A549 (cell line): ENCODE data around the gene ROR1. TPM values are rescaled to one million over a fixed set of nuclear protein-coding genes. Genes with fewer than 3 reads are reported as not detected.

Experiments
- BHLHE40 ChIP-seq: IDR thresholded peaks from 2 replicates; pipeline ENCODE4 v1.6.1; 2012; ENCODE audit warnings: low read depth, low read length, inconsistent platforms
- CBX8 ChIP-seq: fragments of 200-600 bp; sonication (generic); IDR thresholded peaks from 2 replicates; pipeline ENCODE4 v1.6.1; 2016
- CEBPB ChIP-seq, 2 experiments: fragments of >200 bp in 1 of 2; sonication (Bioruptor Twin) in 1 of 2; formaldehyde crosslinking in 1 of 2; IDR thresholded peaks; 2 replicates each; pipeline ENCODE4 v1.6.1; 2012 to 2016
- EHMT2 ChIP-seq: fragments of 200-600 bp; sonication (generic); IDR thresholded peaks from 2 replicates; pipeline ENCODE4 v1.6.1; 2016; ENCODE audit warnings: antibody characterized with exemption, low read depth, mild to moderate bottlenecking, moderate library complexity
- EP300 ChIP-seq, 2 experiments: fragments of >200 bp; sonication (Bioruptor Twin); formaldehyde crosslinking; IDR thresholded peaks; 2 replicates in 1 of 2; 3 replicates in 1 of 2; pipeline ENCODE4 v1.6.1; 2016 to 2017
- FOSB ChIP-seq: fragments of 250-450 bp; sonication (Bioruptor Pico); IDR thresholded peaks from 2 replicates; pipeline ENCODE4 v1.5.0; 2020; ENCODE audit warnings: mild to moderate bottlenecking, moderate library complexity
- FOSL2 ChIP-seq, 2 experiments: fragments of 450-650 bp in 1 of 2; fragments of >200 bp in 1 of 2; sonication (Bioruptor Twin) in 1 of 2; formaldehyde crosslinking; IDR thresholded peaks; 2 replicates each; pipeline versions ENCODE4 v1.5.0 to v1.6.1; 2016 to 2020; ENCODE audit warnings: mild to moderate bottlenecking in 1 of 2, moderate library complexity in 1 of 2
- GATA3 ChIP-seq: IDR thresholded peaks from 2 replicates; pipeline ENCODE4 v1.6.1; 2012; ENCODE audit warnings: borderline replicate concordance
- HOXA7 ChIP-seq: fragments of 250-450 bp; sonication (Bioruptor Pico); IDR thresholded peaks from 2 replicates; pipeline ENCODE4 v1.5.0; 2020; ENCODE audit warnings: mild to moderate bottlenecking, moderate library complexity
- HOXB5 ChIP-seq: fragments of 250-450 bp; sonication (Bioruptor Pico); IDR thresholded peaks from 2 replicates; pipeline ENCODE4 v1.5.0; 2020; ENCODE audit warnings: mild to moderate bottlenecking, moderate library complexity
- MAFK ChIP-seq: fragments of 450-650 bp; IDR thresholded peaks from 2 replicates; pipeline ENCODE4 v1.6.1; 2014; ENCODE audit not compliant: partially characterized antibody
- NFE2L2 ChIP-seq: fragments of 150-350 bp; conservative IDR thresholded peaks from 2 replicates; pipeline ENCODE4 v1.6.1; 2014; ENCODE audit warnings: low read length
- NR3C1 ChIP-seq: fragments of >200 bp; sonication (Bioruptor Twin); formaldehyde crosslinking; IDR thresholded peaks from 3 replicates; pipeline ENCODE4 v1.6.1; 2017
- POLR2A ChIP-seq: IDR thresholded peaks from 2 replicates; pipeline ENCODE4 v1.6.1; 2012; ENCODE audit warnings: mild to moderate bottlenecking, low read length
- RARB ChIP-seq: fragments of 250-450 bp; sonication (Bioruptor Pico); IDR thresholded peaks from 2 replicates; pipeline ENCODE4 v1.8.0; 2021; ENCODE audit warnings: mild to moderate bottlenecking, moderate library complexity
- RFX5 ChIP-seq: fragments of 450-650 bp; IDR thresholded peaks from 2 replicates; pipeline ENCODE4 v1.7.1; 2014; ENCODE audit warnings: antibody characterized with exemption, mild to moderate bottlenecking, moderate library complexity
- SMC3 ChIP-seq: fragments of >200 bp; sonication (Bioruptor Twin); formaldehyde crosslinking; IDR thresholded peaks from 3 replicates; pipeline ENCODE4 v1.6.1; 2018; ENCODE audit warnings: inconsistent platforms
- SREBF2 ChIP-seq: fragments of 450-650 bp; IDR thresholded peaks from 2 replicates; pipeline ENCODE4 v1.6.1; 2014; ENCODE audit warnings: mild to moderate bottlenecking, moderate library complexity
- ZC3H11A ChIP-seq: fragments of 450-650 bp; IDR thresholded peaks from 2 replicates; pipeline ENCODE4 v1.6.1; 2014; ENCODE audit warnings: antibody characterized with exemption, mild to moderate bottlenecking
- ZFP36 ChIP-seq: fragments of 450-650 bp; IDR thresholded peaks from 2 replicates; pipeline ENCODE4 v1.6.1; 2014; ENCODE audit warnings: borderline replicate concordance; ENCODE audit not compliant: partially characterized antibody
- ZNF302 ChIP-seq: fragments of 250-450 bp; sonication (Bioruptor Pico); IDR thresholded peaks from 2 replicates; pipeline ENCODE4 v1.9.0; 2021; ENCODE audit warnings: inconsistent platforms, mild to moderate bottlenecking, moderate library complexity
- ZSCAN20 ChIP-seq: fragments of 250-450 bp; sonication (Bioruptor Pico); IDR thresholded peaks from 2 replicates; pipeline ENCODE4 v1.8.0; 2022; ENCODE audit warnings: mild to moderate bottlenecking, moderate library complexity
- polyA plus RNA-seq, 4 experiments: library from polyadenylated mRNA; depleted of rRNA in 3 of 4; stranded (reverse); fragments of >200 nt; fragmentation: RNase III in 1 of 4; extraction: RNeasy Plus Mini Kit Qiagen cat#74134 plus additional on column Dnase treatment in 1 of 4; gene quantifications; 2 replicates in 3 of 4; 3 replicates in 1 of 4; pipeline ENCODE4 v1.2.3, GENCODE V29; 2011 to 2017
- TF ChIP-seq, protein P1 (sequence below): IDR thresholded peaks from 2 replicates; pipeline ENCODE4 v1.6.1; 2012
- TF ChIP-seq, protein P2 (sequence below): fragments of 450-650 bp; IDR thresholded peaks from 2 replicates; pipeline ENCODE4 v1.6.1; 2014; ENCODE audit warnings: antibody characterized with exemption
- TF ChIP-seq, protein P3 (sequence below): fragments of >200 bp; sonication (Bioruptor Twin); formaldehyde crosslinking; IDR thresholded peaks from 3 replicates; pipeline ENCODE4 v1.6.1; 2016
- TF ChIP-seq, protein P4 (sequence below): IDR thresholded peaks from 2 replicates; pipeline ENCODE4 v1.6.1; 2012; ENCODE audit warnings: low read depth, borderline replicate concordance
- TF ChIP-seq, protein P5 (sequence below): fragments of >200 bp; sonication (Bioruptor Twin); formaldehyde crosslinking; IDR thresholded peaks from 2 replicates; pipeline ENCODE4 v1.6.1; 2016
- TF ChIP-seq, protein P6 (sequence below): IDR thresholded peaks from 2 replicates; pipeline ENCODE4 v1.6.1; 2012
- TF ChIP-seq, protein P7 (sequence below): fragments of 250-450 bp; sonication (Bioruptor Pico); IDR thresholded peaks from 2 replicates; pipeline ENCODE4 v1.5.0; 2021; ENCODE audit warnings: mild to moderate bottlenecking, moderate library complexity, borderline replicate concordance
- TF ChIP-seq, protein P8 (sequence below): fragments of 200-600 bp; sonication (generic); IDR thresholded peaks from 2 replicates; pipeline ENCODE4 v1.6.1; 2016; ENCODE audit warnings: antibody characterized with exemption, mild to moderate bottlenecking, moderate library complexity
- TF ChIP-seq, protein P9 (sequence below): fragments of 150-350 bp; IDR thresholded peaks from 2 replicates; pipeline ENCODE4 v1.6.1; 2014; ENCODE audit warnings: low read depth, mild to moderate bottlenecking, low read length

The ROR1 gene
- polyA plus RNA-seq, 2 of the 4 experiments (the other 2 are of a cell fraction), result 6.5 to 19.0 TPM

DNA sequence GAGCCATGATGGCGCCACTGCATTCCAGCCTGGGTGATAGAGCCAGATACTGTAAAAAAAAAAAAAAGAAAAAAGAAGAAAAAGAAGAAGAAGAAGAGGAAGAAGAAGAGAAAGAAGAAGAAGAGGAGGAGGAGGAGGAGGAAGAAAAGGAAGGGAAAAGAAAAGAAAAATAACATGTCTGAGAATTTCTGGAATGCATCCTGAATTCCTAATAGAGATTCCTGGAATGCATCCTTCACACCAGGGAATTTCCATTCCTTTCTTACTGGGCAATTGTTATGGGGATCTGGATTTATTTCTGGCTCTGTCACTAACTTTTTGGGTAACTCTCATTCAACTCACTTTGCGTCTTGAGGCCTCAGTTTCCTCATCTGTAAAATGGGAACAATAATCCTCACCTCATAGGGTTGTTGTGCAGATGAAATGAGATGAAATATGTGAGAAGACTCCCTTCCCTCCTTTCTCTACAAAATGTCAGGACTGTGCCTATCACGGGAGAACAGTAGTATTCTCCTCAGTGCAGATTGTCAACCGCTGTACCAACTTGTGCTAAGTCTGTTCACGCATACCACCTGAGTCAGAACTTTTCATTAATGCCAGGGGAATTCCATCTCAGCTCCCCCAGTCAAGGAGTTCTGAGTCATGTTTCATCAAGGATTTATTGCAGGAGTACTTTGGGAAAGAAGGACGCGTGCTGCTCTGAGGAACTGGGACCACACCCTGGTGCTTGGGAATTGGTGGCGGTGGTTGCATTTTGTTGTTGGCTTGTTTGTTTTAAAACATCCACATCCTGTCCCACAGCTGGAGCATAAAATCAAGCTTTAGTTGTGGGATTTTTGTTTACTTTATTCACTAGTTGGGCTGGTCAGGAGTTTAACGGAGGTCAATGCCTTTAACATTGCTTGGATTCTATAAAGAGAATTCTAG, 42.4 kb upstream of the ROR1 start (continued):
- TF ChIP-seq, protein P1, sequence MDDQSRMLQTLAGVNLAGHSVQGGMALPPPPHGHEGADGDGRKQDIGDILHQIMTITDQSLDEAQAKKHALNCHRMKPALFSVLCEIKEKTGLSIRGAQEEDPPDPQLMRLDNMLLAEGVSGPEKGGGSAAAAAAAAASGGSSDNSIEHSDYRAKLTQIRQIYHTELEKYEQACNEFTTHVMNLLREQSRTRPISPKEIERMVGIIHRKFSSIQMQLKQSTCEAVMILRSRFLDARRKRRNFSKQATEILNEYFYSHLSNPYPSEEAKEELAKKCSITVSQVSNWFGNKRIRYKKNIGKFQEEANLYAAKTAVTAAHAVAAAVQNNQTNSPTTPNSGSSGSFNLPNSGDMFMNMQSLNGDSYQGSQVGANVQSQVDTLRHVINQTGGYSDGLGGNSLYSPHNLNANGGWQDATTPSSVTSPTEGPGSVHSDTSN, result peak; percentile 78
- TF ChIP-seq ZSCAN20 (no peak), RARB (CRISPR knock-in tag) (peak; percentile 26; the same call in 1 of the 2 replicates), SREBF2 (no peak), NFE2L2 (no peak), FOSL2 (IDR thresholded peaks at IDR 0.05) (peak; percentile 84), FOSL2 (CRISPR knock-in tag; IDR thresholded peaks at IDR 0.05) (peak; percentile 95), ZFP36 (no peak), ZC3H11A (no peak), BHLHE40 (no peak), RFX5 (no peak), CBX8 (no peak), SMC3 (peak; percentile 55), ZNF302 (CRISPR knock-in tag) (no peak; the same call in 1 of the 2 replicates), EHMT2 (no peak), NR3C1 (no peak), HOXA7 (CRISPR knock-in tag) (no peak), FOSB (CRISPR knock-in tag) (0 out of 2 replicates have a peak, but pooled peaks have one; percentile 63), HOXB5 (CRISPR knock-in tag) (no peak), GATA3 (peak; percentile 88), CEBPB (IDR thresholded peaks at IDR 0.05) (peak in 1 of 2 experiments; percentile 81; a peak in 2 of 4 replicates), MAFK (peak; percentile 84), POLR2A (no peak), EP300 (IDR thresholded peaks at IDR 0.05) (peak; percentile 77 to 91; a peak in 3 of 5 replicates)
- TF ChIP-seq, protein P2, sequence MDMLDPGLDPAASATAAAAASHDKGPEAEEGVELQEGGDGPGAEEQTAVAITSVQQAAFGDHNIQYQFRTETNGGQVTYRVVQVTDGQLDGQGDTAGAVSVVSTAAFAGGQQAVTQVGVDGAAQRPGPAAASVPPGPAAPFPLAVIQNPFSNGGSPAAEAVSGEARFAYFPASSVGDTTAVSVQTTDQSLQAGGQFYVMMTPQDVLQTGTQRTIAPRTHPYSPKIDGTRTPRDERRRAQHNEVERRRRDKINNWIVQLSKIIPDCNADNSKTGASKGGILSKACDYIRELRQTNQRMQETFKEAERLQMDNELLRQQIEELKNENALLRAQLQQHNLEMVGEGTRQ, result no peak
- TF ChIP-seq, protein P3, sequence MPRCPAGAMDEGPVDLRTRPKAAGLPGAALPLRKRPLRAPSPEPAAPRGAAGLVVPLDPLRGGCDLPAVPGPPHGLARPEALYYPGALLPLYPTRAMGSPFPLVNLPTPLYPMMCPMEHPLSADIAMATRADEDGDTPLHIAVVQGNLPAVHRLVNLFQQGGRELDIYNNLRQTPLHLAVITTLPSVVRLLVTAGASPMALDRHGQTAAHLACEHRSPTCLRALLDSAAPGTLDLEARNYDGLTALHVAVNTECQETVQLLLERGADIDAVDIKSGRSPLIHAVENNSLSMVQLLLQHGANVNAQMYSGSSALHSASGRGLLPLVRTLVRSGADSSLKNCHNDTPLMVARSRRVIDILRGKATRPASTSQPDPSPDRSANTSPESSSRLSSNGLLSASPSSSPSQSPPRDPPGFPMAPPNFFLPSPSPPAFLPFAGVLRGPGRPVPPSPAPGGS, result peak; percentile 79; the same call in 1 of the 3 replicates
- TF ChIP-seq, protein P4, sequence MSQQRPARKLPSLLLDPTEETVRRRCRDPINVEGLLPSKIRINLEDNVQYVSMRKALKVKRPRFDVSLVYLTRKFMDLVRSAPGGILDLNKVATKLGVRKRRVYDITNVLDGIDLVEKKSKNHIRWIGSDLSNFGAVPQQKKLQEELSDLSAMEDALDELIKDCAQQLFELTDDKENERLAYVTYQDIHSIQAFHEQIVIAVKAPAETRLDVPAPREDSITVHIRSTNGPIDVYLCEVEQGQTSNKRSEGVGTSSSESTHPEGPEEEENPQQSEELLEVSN, result no peak
- TF ChIP-seq, protein P5, sequence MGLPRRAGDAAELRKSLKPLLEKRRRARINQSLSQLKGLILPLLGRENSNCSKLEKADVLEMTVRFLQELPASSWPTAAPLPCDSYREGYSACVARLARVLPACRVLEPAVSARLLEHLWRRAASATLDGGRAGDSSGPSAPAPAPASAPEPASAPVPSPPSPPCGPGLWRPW, result no peak
- TF ChIP-seq, protein P6, sequence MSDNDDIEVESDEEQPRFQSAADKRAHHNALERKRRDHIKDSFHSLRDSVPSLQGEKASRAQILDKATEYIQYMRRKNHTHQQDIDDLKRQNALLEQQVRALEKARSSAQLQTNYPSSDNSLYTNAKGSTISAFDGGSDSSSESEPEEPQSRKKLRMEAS, result peak; percentile 92
- TF ChIP-seq, protein P7, sequence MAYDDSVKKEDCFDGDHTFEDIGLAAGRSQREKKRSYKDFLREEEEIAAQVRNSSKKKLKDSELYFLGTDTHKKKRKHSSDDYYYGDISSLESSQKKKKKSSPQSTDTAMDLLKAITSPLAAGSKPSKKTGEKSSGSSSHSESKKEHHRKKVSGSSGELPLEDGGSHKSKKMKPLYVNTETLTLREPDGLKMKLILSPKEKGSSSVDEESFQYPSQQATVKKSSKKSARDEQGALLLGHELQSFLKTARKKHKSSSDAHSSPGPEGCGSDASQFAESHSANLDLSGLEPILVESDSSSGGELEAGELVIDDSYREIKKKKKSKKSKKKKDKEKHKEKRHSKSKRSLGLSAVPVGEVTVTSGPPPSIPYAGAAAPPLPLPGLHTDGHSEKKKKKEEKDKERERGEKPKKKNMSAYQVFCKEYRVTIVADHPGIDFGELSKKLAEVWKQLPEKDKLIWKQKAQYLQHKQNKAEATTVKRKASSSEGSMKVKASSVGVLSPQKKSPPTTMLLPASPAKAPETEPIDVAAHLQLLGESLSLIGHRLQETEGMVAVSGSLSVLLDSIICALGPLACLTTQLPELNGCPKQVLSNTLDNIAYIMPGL (CRISPR knock-in tag), result no peak
- TF ChIP-seq, protein P8, sequence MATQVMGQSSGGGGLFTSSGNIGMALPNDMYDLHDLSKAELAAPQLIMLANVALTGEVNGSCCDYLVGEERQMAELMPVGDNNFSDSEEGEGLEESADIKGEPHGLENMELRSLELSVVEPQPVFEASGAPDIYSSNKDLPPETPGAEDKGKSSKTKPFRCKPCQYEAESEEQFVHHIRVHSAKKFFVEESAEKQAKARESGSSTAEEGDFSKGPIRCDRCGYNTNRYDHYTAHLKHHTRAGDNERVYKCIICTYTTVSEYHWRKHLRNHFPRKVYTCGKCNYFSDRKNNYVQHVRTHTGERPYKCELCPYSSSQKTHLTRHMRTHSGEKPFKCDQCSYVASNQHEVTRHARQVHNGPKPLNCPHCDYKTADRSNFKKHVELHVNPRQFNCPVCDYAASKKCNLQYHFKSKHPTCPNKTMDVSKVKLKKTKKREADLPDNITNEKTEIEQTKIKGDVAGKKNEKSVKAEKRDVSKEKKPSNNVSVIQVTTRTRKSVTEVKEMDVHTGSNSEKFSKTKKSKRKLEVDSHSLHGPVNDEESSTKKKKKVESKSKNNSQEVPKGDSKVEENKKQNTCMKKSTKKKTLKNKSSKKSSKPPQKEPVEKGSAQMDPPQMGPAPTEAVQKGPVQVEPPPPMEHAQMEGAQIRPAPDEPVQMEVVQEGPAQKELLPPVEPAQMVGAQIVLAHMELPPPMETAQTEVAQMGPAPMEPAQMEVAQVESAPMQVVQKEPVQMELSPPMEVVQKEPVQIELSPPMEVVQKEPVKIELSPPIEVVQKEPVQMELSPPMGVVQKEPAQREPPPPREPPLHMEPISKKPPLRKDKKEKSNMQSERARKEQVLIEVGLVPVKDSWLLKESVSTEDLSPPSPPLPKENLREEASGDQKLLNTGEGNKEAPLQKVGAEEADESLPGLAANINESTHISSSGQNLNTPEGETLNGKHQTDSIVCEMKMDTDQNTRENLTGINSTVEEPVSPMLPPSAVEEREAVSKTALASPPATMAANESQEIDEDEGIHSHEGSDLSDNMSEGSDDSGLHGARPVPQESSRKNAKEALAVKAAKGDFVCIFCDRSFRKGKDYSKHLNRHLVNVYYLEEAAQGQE, result no peak
- TF ChIP-seq, protein P9, sequence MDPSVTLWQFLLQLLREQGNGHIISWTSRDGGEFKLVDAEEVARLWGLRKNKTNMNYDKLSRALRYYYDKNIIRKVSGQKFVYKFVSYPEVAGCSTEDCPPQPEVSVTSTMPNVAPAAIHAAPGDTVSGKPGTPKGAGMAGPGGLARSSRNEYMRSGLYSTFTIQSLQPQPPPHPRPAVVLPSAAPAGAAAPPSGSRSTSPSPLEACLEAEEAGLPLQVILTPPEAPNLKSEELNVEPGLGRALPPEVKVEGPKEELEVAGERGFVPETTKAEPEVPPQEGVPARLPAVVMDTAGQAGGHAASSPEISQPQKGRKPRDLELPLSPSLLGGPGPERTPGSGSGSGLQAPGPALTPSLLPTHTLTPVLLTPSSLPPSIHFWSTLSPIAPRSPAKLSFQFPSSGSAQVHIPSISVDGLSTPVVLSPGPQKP, result no peak
